HUES6 (cell line): ENCODE data around the gene CLMN.

Experiments used
- H3K27ac ChIP-seq: 2 replicates; pipeline ENCODE4 v1.7.0; 2013; ENCODE audit warnings: low read depth, mild to moderate bottlenecking, low read length, inconsistent platforms
- H3K27me3 ChIP-seq: 2 replicates; pipeline ENCODE4 v1.6.1; 2013; ENCODE audit warnings: low read length; ENCODE audit not compliant: control insufficient read depth, insufficient read depth
- H3K36me3 ChIP-seq: 2 replicates; pipeline ENCODE4 v1.6.1; 2013; ENCODE audit warnings: low read length; ENCODE audit not compliant: control insufficient read depth, insufficient read depth
- H3K4me1 ChIP-seq: 2 replicates; pipeline ENCODE4 v1.6.1; 2013; ENCODE audit warnings: low read length; ENCODE audit not compliant: control insufficient read depth, insufficient read depth
- H3K4me3 ChIP-seq: 2 replicates; pipeline ENCODE4 v1.5.1; 2013; ENCODE audit warnings: low read depth, low read length
- H3K9ac ChIP-seq: one replicate; pipeline ENCODE4 v1.6.1; 2013; ENCODE audit warnings: mild to moderate bottlenecking, low read length
- H3K9me3 ChIP-seq: 2 replicates; pipeline ENCODE4 v1.6.1; 2013; ENCODE audit warnings: low read depth, low read length; ENCODE audit not compliant: control insufficient read depth, insufficient read depth

CLMN gene

DNA sequence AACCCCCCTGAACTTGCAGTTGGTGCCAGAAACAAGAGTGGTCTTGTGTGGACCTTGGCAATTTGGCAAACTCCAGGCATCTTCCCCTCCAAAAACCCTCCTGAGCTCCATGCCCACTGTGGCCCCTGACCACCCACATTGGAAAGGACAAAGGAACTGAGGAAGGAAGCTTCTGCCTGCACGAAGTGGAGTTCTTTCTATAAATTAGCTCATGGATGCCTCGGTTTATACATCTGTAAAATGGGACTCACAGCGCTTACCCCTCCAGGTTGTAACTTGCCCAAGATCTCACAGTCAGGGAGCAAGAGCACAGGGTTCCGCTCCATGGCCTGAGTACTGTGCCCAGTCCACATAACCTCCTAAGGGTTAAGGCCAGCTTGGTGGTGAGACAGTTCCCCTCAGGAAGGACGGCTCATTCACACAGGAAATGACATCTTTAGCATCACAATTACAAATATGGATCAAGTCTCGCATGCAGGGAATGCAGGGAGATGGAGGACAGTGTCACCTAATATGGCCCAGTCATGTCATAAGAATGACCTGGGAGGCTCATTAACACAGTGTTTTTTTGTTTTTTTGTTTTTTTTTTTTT, 66.6 kb downstream of the CLMN start:
- Histone ChIP-seq H3K27ac (no peak overlapping the region), H3K9me3 (no peaks in the 10 kb centered on the region), H3K4me3 (no peak overlapping the region), H3K27me3 (no peaks in the 10 kb centered on the region), H3K36me3 (no peaks in the 10 kb centered on the region), H3K9ac (no peak overlapping the region), H3K4me1 (peaks cover 46% of the 10 kb centered on the region)

DNA sequence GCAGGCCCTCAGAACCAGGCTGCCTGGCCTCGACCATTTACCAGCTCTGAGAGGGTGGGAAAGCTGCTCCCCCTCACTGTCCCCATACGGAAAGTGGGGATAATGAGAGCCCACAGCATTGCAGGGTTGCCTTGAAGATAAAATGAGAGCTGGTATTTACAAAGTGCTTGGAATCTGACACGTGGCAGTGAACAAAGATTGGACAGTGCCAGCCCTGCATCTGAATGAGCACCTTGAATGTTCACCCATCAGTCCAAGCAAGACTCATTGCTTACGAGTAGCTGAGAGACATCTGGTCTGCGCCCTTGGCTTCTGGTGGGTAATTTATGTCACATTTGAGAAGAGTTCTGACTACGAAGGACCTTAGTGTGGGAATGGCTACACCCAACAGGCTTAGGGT, 67.5 kb downstream of the CLMN start:
- no peak overlapping the region for H3K4me3 ChIP-seq
- H3K9ac ChIP-seq = no peak overlapping the region
- no peaks in the 10 kb centered on the region for H3K36me3 ChIP-seq
- H3K27ac ChIP-seq = no peak overlapping the region
- peaks cover 41% of the 10 kb centered on the region for H3K4me1 ChIP-seq
- H3K27me3 ChIP-seq = no peaks in the 10 kb centered on the region
- H3K9me3 ChIP-seq = no peaks in the 10 kb centered on the region

DNA sequence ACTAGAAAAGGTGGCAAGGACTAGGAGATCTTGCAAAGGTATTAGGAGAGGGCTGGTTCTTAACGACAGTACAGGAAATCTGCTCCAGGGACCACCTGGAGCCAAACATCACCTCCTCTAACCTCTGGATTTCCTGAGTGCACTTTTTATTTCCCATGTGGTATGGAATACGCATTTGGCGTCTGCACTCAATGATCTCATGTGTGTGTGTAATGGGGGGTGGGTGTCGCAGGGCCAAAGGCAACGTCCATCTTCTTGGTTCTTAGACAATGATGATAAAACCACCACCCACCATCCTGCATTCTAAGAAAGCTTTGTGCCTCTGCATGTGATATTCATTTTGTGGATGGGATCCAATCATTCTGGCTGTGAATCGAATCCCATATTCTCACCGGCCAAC, 68.8 kb downstream of the CLMN start:
- Histone ChIP-seq H3K36me3 (no peaks in the 10 kb centered on the region), H3K9me3 (no peaks in the 10 kb centered on the region), H3K4me3 (no peak overlapping the region), H3K27ac (no peak overlapping the region), H3K27me3 (no peaks in the 10 kb centered on the region), H3K4me1 (peaks cover 32% of the 10 kb centered on the region), H3K9ac (no peak overlapping the region)

DNA sequence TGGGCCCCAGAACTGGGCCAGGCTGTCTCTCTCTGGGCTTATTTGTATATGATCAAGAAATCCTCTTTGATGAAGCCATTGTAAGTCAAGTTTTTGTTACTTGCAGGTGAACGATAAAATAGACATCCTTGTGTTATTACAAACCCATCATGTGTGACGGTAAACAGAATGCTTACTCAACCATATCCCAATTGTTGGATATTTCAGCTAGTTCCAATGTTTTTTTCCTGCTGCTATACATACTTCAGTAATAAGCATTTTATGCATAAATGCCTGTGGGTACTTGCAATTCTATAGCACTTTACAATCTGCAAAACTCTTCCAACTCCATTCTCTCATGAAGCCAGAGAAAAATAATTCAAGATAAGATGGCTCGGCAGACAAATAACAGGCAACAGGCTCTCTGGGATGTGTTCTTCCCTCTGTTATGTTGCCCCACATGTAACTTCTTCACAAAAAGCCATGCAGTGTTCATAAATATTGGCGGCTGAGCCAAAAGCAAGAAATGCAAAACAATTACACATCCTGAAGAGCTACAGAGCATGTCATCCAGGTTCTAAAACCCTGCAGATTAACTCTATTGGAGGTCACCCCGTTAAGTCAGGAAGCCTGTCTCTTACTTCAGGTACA, 69.5 kb downstream of the CLMN start:
- H3K4me3 ChIP-seq = no peak overlapping the region
- no peaks in the 10 kb centered on the region for H3K36me3 ChIP-seq
- peaks cover 27% of the 10 kb centered on the region for H3K4me1 ChIP-seq
- H3K9me3 ChIP-seq = no peaks in the 10 kb centered on the region
- H3K27me3 ChIP-seq = no peaks in the 10 kb centered on the region
- no peak overlapping the region for H3K9ac ChIP-seq
- H3K27ac ChIP-seq = no peak overlapping the region

DNA sequence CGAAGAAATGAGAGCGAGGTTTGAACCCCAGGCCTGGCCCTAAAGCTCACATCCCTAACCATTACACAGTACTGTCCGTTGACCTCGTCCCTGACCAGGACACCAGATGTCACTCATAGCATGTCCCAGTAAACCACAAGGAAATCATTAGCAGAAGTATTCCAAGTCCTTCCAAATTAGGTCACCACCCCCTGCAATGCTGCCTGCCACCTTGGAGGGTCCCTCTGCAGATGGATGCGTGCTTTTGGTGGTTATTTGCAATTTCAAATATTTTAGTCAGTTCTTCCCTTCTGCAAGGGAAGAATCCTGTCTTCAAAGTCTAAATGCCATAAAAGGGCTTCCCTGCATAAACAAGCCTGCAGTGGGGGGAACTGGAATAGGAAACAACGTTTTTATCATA, 71.3 kb downstream of the CLMN start:
- H3K4me1 ChIP-seq = peaks cover 17% of the 10 kb centered on the region; the same call in 1 of the 2 replicates
- no peaks in the 10 kb centered on the region for H3K36me3 ChIP-seq
- no peak overlapping the region for H3K4me3 ChIP-seq
- no peak overlapping the region for H3K9ac ChIP-seq
- no peaks in the 10 kb centered on the region for H3K27me3 ChIP-seq
- no peak overlapping the region for H3K27ac ChIP-seq
- no peaks in the 10 kb centered on the region for H3K9me3 ChIP-seq

DNA sequence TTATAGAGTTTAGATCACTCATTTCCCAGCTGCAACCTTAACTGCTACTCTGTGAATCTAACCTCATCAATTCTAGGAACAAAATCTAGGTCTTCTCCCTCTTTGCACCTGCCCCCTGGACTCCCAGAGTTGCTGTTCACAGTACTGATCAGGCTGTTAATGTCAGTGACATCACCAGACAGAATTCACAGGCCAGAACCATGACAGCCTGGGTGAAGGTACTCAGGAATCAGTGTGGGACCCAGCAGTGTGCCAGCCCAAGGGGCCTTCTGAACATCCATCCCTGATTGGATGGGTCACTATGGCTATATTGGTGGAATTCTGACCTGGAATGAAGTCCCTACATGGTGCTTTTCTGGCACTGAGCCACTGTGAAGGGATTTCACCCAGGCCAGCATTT, 72.8 kb downstream of the CLMN start:
- no peak overlapping the region for H3K4me3 ChIP-seq
- H3K36me3 ChIP-seq = no peaks in the 10 kb centered on the region
- no peak overlapping the region for H3K27ac ChIP-seq
- H3K4me1 ChIP-seq = peaks cover 5% of the 10 kb centered on the region; the same call in 1 of the 2 replicates
- H3K27me3 ChIP-seq = no peaks in the 10 kb centered on the region
- H3K9ac ChIP-seq = no peak overlapping the region
- no peaks in the 10 kb centered on the region for H3K9me3 ChIP-seq

DNA sequence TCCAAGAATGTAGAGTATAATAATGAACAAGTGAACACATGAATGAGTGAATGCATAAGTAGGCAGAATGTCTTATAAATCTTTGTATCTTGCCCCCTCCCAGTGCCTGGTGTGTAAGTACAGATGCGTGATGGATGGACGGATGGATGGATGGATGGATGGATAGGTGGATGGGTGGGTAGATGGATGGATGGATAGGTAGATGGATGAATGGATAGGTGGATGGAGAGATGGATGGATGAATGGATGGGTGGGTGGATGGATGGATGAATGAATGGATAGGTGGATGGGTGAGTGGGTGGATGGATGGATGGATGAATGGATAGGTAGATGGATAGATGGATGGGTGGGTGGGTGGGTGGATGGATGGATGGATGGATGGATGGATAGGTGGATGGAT, 74.4 kb downstream of the CLMN start:
- Histone ChIP-seq H3K9ac (no peak overlapping the region), H3K36me3 (no peaks in the 10 kb centered on the region), H3K4me3 (no peak overlapping the region), H3K27me3 (no peaks in the 10 kb centered on the region), H3K27ac (no peak overlapping the region), H3K9me3 (no peaks in the 10 kb centered on the region), H3K4me1 (peaks cover 5% of the 10 kb centered on the region; the same call in 1 of the 2 replicates)

DNA sequence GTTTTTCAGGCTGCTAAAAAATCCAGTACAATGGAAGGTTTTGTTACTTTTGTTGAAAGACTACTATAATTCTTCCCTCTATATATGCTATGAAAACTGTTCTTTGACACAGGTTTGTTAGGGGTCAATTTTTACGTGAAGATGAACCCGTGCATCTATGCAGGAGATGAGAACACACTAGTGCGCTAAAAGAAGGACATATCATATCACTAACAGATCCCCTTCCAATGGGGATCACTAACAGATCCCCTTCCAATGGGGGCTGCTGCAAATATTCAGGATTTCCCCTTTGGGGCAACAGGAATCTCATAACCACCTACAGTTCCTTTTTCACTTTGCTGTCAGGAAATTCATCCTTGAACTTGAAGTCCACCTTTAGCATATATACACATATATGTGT, 75.1 kb downstream of the CLMN start:
- Histone ChIP-seq H3K4me3 (no peak overlapping the region), H3K9me3 (no peaks in the 10 kb centered on the region), H3K36me3 (no peaks in the 10 kb centered on the region), H3K27ac (no peak overlapping the region), H3K27me3 (no peaks in the 10 kb centered on the region), H3K4me1 (peaks cover 5% of the 10 kb centered on the region; the same call in 1 of the 2 replicates), H3K9ac (no peak overlapping the region)

DNA sequence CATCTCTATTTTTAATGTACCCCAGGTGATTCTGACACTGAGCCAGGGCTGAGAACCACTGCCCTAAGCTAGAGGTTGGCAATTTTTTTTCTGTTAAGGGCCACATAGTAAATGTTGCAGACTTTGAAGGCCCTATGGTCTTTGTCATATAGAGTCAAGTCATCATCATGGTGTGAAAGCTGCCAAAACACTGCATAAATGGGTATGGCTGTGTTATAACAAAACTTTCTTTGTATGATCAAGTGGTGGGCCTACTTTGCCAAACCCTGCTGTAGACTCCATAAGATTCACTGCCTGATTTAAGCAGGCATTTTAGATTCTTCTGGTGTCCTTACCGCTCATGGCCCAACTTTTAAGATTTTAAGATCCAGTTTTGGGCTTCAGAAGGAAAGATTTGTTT, 76.8 kb downstream of the CLMN start:
- H3K36me3 ChIP-seq = no peaks in the 10 kb centered on the region
- H3K4me1 ChIP-seq = no peaks in the 10 kb centered on the region; the same call in 1 of the 2 replicates
- no peak overlapping the region for H3K4me3 ChIP-seq
- no peak overlapping the region for H3K27ac ChIP-seq
- H3K9ac ChIP-seq = no peak overlapping the region
- H3K9me3 ChIP-seq = no peaks in the 10 kb centered on the region
- no peaks in the 10 kb centered on the region for H3K27me3 ChIP-seq

DNA sequence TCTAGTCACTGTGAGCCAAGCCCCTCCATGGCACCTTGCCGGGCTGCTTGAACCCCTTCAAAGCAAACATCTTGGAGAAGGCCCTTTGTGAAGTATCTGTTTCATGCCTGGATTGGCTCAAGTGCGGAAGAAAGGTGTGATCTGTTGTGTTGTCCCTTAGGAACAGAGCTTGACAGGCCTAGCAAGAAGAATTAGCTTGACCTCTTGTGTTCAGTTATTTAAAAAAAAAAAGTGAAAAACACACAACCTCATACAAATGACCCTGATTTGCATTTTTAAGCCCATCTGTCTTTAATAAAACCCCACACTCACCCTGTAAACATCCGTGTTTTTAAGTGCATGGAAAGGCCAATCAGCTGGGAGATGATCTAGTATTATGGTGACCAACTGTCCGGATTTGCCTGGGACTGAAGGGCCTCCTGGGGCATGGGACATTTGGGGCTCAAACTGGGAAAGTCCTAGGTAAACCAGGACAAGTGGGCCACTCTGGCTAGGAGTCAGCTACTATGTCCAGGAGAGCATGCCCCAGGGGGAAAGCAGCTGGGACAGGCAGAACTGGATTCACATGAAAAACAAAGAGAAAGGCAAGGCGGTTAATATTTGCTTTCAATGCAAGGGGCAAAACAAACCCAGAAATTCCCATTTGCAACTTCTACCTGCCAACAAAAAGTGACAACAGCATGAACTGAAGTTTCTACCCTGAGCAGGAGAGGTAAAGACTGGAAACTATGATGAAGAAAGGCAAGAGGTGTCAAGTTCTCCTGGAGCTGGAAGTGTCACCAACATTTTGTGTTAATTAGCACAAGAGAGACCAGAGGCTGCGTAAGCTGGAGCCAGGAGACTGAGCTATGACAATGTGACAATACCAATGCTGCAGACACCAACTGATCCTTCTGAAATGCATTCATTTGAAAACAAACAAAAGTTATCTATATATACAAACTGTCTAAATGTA, 78.6 kb downstream of the CLMN start:
- Histone ChIP-seq H3K36me3 (no peaks in the 10 kb centered on the region), H3K27me3 (no peaks in the 10 kb centered on the region), H3K9me3 (no peaks in the 10 kb centered on the region), H3K4me1 (no peaks in the 10 kb centered on the region; the same call in 1 of the 2 replicates), H3K27ac (no peak overlapping the region), H3K4me3 (no peak overlapping the region), H3K9ac (no peak overlapping the region)
